ENCODE measurements around the gene CSNK2A1.

The CSNK2A1 gene

DNA sequence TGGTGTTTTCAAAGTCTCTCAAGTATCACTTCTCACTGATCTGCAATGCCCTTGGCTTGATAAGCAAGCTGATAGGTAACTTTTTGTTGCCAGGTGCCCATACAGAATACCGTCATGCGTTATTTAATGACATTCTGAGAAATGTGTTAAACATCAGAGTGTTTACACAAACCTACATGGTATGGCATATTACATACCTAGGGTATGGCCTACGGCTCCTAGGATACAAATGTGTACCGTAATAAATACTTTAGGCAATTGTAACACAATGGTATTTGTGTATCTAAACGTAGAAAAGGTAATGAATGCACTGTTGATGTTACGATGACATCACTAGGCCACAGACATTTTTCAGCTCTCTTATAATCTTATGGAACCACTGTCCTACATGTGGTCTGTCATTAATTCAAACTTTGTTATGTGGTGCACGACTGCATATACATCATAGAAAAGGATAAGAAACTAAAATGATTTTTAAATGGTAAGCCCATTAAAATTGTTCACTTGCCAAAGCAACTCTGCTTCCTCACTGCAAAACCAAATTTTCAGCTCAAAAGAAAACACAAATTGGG, 35.7 kb downstream of the CSNK2A1 start:
- H3K36me3 ChIP-seq: peaks cover 51% of the 10 kb centered on the region
- H3K27me3 ChIP-seq: no peaks in the 10 kb centered on the region
- H3K4me3 ChIP-seq (ENCODE audit: low read depth in 1 of 2, low read length in 1 of 2): no peak overlapping the region
- no peaks in the 10 kb centered on the region for H3K9me3 ChIP-seq
- peaks cover 3 to 9% of the 10 kb centered on the region in 2 experiments for H3K4me1 ChIP-seq (ENCODE audit: control insufficient read depth in 1 of 2, insufficient read depth in 1 of 2, low read depth in 1 of 2, low read length in 1 of 2)
- no peak overlapping the region for H3K27ac ChIP-seq
- TF ChIP-seq, protein P1, sequence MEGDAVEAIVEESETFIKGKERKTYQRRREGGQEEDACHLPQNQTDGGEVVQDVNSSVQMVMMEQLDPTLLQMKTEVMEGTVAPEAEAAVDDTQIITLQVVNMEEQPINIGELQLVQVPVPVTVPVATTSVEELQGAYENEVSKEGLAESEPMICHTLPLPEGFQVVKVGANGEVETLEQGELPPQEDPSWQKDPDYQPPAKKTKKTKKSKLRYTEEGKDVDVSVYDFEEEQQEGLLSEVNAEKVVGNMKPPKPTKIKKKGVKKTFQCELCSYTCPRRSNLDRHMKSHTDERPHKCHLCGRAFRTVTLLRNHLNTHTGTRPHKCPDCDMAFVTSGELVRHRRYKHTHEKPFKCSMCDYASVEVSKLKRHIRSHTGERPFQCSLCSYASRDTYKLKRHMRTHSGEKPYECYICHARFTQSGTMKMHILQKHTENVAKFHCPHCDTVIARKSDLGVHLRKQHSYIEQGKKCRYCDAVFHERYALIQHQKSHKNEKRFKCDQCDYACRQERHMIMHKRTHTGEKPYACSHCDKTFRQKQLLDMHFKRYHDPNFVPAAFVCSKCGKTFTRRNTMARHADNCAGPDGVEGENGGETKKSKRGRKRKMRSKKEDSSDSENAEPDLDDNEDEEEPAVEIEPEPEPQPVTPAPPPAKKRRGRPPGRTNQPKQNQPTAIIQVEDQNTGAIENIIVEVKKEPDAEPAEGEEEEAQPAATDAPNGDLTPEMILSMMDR (IDR thresholded peaks at IDR 0.05): no peak

DNA sequence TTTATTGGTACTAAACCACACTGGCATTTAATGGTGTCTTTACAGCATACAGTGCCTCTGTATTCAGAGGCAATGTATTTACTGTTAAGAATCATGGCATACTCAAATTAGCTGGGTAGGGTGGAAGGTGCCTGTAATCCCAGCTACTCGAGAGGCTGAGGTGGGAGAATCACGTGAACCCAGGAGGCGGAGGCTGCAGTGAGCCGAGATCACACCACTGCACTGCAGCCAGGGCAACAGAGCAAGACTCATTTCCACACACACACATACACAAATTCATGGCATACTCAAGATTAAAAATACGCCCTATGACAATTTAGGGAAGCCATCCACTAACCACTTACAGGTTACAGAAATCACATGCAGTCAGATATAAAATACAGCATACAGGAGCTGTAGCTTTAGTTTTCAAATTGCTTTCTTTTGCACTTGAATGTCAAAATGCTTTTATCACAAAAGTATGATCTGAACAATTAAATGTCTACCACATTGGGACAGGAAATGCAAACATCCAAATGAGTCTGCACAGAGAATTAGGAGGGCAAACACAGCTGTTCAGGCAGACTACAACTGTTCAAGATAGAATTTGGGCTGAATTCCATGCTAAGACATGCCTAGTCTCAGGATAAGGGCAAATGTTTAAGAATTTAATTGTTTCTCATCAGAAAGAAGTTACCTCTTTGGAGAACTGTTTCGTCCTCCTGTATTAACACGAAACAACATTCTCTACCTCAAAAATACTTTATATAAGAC, 36.4 kb downstream of the CSNK2A1 start:
- Histone ChIP-seq H3K9me3 (no peaks in the 10 kb centered on the region), H3K4me3 (ENCODE audit: low read depth in 1 of 2, low read length in 1 of 2) (no peak overlapping the region), H3K27me3 (no peaks in the 10 kb centered on the region), H3K27ac (no peak overlapping the region), H3K36me3 (peaks cover 58% of the 10 kb centered on the region), H3K4me1 (ENCODE audit: control insufficient read depth in 1 of 2, insufficient read depth in 1 of 2, low read depth in 1 of 2, low read length in 1 of 2) (peaks cover 3 to 9% of the 10 kb centered on the region in 2 experiments)
- TF ChIP-seq, protein P1 (IDR thresholded peaks at IDR 0.05): no peak

DNA sequence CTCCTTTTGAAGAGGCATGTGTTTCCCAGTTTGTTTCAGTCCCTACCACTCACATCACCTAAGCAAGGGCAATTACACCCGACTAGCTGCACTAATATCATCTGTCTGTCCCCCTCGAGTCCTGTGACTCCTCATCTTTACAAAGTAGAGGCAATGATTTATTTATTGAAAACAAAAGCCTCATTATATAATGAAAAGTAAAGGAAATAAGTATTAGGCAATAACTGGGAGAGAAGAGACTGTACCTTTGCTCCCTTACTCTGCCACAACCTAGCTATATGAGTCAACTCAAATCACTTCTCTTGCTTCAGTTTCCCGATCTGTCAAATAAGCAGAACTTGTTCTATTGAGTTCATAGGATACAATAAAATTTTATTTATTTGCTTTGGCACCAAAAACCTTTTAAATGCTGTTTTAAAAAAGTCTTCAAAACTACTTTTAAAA, 38.9 kb downstream of the CSNK2A1 start:
- no peaks in the 10 kb centered on the region for H3K9me3 ChIP-seq
- TF ChIP-seq, protein P1 (IDR thresholded peaks at IDR 0.05): no peak
- H3K27ac ChIP-seq: no peak overlapping the region
- H3K4me3 ChIP-seq (ENCODE audit: low read depth in 1 of 2, low read length in 1 of 2): no peak overlapping the region
- no peaks in the 10 kb centered on the region for H3K27me3 ChIP-seq
- peaks cover 81% of the 10 kb centered on the region for H3K36me3 ChIP-seq
- H3K4me1 ChIP-seq (ENCODE audit: control insufficient read depth in 1 of 2, insufficient read depth in 1 of 2, low read depth in 1 of 2, low read length in 1 of 2): peaks cover 0 to 5% of the 10 kb centered on the region in 2 experiments

DNA sequence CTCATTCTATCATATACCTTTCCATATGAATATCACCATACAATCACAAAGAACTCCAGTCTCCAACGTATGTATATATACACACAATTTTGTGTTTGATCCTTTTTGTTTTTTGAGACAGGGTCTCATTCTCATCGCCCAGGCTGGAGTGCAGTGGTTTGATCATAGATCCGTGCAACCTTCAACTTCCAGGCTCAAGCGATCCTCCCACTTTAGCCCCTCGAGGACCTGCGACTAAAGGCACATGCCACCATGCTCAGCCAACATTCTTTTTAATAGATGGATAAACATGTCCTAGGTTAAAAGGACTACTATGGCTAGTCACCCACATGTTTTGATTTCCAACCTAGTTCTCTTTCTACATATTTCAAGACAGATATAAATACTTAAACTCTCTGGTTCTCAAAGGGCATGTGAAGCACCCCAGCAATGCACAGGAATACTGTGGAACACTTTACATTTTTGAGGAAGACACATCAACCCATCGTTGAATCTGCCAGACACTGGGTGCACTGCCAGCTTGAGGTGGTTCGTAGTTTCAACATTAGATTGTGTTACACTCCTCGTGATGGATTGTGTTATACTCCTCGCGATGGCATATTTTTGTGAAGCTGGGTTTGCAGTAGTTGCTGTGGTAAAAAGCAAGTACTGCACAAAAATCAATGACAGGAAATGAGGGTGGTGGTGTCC, 40.4 kb downstream of the CSNK2A1 start:
- TF ChIP-seq, protein P1 (IDR thresholded peaks at IDR 0.05): no peak
- Histone ChIP-seq H3K4me3 (ENCODE audit: low read depth in 1 of 2, low read length in 1 of 2) (no peak overlapping the region), H3K36me3 (peaks cover 89% of the 10 kb centered on the region), H3K9me3 (no peaks in the 10 kb centered on the region), H3K27ac (no peak overlapping the region), H3K4me1 (ENCODE audit: control insufficient read depth in 1 of 2, insufficient read depth in 1 of 2, low read depth in 1 of 2, low read length in 1 of 2) (no peaks in the 10 kb centered on the region), H3K27me3 (no peaks in the 10 kb centered on the region)

DNA sequence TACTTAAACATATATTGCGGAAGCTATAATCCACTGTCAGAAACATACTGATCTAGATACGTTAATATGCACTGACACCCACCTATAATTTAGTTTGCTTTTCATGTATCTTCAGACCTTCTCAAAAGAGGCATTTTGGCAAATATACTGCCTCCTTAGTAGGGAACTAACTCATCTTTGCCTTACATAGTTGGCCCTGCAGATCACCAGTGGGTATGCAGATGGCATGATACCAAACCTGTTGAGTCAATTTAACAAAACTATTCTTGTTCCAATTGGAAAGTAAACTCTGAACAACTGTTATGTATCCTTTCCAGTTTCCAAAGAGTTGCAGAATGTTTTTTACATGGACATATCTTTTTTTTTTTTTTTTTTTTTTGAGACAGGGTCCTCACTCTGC, 45.6 kb downstream of the CSNK2A1 start:
- TF ChIP-seq, protein P1 (IDR thresholded peaks at IDR 0.05): no peak
- Histone ChIP-seq H3K27ac (no peak overlapping the region), H3K4me1 (ENCODE audit: control insufficient read depth in 1 of 2, insufficient read depth in 1 of 2, low read depth in 1 of 2, low read length in 1 of 2) (no peaks in the 10 kb centered on the region), H3K4me3 (ENCODE audit: low read depth in 1 of 2, low read length in 1 of 2) (no peak overlapping the region), H3K27me3 (no peaks in the 10 kb centered on the region), H3K36me3 (peaks cover 86% of the 10 kb centered on the region), H3K9me3 (no peaks in the 10 kb centered on the region)

Measured in neutrophil (primary cell).